HG02973 (cell line): Measurements from ENCODE around the gene TEX261.

Source experiments
- ATAC-seq: cut with Tn5 transposase; IDR thresholded peaks from one replicate; pipeline ENCODE4 v1.9.1; 2021; ENCODE audit warnings: moderate library complexity; ENCODE audit not compliant: unreplicated experiment

The TEX261 gene

DNA sequence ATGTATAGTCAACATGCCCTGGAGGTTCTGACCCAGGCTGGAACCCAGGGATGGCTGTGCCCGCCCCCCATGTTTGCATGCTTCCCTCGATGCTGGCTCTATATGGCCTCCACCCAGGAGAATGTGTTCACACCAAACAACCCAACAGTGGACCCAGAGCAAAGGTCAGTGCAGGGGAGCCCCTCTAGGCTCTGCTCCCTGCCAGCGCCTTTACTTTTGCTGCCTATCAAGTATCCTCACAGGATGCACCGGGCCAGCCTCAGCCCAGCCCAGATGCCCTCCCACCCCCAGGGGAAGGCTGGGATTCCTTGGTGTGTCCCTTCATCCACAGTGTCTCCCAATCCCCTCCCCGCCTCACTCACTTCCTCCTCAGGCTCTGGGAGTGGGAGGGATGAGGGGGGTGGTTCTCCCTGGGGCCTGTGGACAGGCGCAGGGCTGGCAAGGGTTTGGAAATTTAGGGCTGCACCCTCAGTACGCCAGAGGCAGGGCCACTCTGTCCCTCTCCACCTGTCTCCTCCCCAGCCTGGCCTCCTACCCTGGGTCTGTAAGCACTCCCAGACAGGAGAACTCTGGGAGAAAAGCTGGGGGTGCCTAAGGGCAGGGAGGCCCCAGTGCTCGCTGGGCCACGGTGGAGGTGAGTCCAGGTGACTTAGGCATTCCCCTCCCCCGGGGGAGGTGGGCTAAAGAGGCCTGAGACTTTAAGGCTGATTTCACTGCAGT, 56.6 kb downstream of the TEX261 start:
- ATAC-seq = no peak

DNA sequence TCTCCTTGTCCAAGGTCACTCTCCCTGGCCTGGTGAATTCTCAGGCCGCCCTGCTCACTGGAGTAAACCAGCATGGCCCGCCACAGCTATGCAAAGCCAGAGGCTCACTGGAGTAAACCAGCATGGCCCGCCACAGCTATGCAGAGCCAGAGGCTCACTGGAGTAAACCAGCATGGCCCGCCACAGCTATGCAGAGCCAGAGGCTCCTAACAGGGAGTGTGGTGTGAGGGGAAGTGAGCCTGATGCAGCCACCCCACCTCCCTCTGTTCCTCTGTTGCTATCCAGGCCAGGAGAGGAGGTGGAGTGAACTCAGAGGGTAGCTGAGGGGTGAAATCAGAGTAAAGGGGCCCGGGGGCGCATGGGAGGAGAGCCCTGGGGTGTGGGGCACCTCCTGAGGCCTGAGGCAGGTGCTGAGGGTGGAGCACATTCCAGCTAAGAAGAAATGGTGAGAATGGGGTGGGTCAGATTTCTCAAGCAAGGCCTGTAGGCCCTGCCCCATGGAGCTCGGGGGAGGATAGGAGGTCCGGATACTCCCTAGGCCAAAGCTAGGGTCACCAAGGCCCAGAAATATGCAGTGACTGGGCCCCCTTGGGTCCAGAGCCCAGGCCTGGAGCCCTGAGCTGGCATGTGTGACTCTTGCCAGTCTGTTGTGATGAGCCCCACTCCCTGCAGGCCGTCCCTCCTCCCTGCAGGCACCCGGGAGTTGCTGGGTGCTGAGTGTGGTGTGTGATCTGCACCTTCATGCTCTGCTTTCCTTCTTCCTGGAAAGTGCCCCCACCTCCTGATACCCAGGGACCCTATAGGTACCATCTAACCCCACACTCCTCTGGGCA, 57.5 kb downstream of the TEX261 start:
- no peak for ATAC-seq

DNA sequence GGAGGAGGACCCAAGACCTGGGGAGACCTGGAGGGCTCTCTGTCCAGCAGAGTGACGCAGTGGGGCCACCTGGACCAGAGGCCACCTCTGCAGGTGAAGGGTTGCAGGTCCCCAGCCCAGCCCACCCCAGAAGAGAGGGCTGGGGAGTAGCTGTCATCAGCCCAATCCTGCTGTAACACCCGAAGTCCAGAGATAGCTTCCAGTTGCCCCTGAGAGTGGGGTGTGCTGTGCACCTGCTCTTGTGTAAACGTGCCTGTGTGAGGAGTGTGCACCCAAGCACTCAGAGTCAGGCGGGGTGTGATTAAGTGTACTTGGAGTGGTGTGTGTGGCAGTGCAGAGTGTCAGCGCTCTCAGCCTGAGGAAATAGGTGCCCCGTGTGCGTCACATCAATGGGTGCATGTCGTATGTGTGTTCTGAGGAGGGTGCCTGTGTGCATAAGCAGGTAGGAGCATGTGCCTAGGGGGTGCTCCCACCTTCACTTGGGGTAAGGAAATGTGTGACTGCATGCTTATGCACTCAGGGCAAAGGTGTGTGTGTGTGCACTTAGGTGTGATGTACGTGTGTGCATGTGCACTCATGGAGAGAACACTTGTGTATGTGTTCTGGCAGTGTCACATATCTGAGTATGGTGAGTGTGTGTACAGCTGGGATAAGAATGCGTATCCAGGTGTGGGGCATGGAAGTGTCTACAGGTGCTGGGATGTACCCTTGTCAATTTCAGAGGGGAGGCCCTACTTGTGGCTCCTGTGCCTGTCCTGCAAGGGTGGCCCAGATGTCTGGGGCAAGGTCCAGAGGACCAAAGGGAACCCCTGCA, 58.3 kb downstream of the TEX261 start:
- ATAC-seq = no peak
